ENCODE results near the gene WDR18.

Gene WDR18

GRCh38 chr19:1026783-1027649 lies 42.9 kb downstream of the WDR18 start:
- DNase-seq = no peak
- intact Hi-C loops (cut with DNase I) = no loop called here

GRCh38 chr19:1027650-1028061 lies 43.5 kb downstream of the WDR18 start:
- no peak for DNase-seq
- intact Hi-C loops (cut with DNase I) = no loop called here

- intact Hi-C loops (cut with DNase I) = no loop called here
- no peak for DNase-seq
Measured at GRCh38 chr19:1028062-1028926, 44.1 kb downstream of the WDR18 start.

GRCh38 chr19:1032264-1032867 lies 48.2 kb downstream of the WDR18 start:
- intact Hi-C loops (cut with DNase I) = no loop called here

GRCh38 chr19:1035998-1036621 lies 52.0 kb downstream of the WDR18 start:
- DNase-seq = no peak
- intact Hi-C loops (cut with DNase I) = no loop called here

More at GRCh38 chr19:1032264-1032867, 48.2 kb downstream of the WDR18 start:
- no peak for DNase-seq

- intact Hi-C loops (cut with DNase I) = no loop called here
- no peak for DNase-seq
Measured at GRCh38 chr19:1037621-1038064, 53.5 kb downstream of the WDR18 start.

GRCh38 chr19:1038978-1039645 lies 55.0 kb downstream of the WDR18 start:
- no peak for DNase-seq
- intact Hi-C loops (cut with DNase I) = no loop called here

- peak; percentile 95 to 100 (median 98) for DNase-seq
- intact Hi-C loops (cut with DNase I) = no loop called here
Measured at GRCh38 chr19:1039646-1040475, 55.7 kb downstream of the WDR18 start, which contains the start of gene ABCA7. Gene ABCA7 (plus strand): TSS chr19:1040107. CDS start chr19:1041362, 1,255 bp downstream.

GRCh38 chr19:1040476-1041271 lies 56.5 kb downstream of the WDR18 start:
- intact Hi-C loops (cut with DNase I) = no loop called here
- peak; percentile 86 to 97 (median 95) for DNase-seq

GRCh38 chr19:1041272-1041834 lies 57.2 kb downstream of the WDR18 start:
- intact Hi-C loops (cut with DNase I) = no loop called here
- no peak for DNase-seq

GRCh38 chr19:1041835-1042685 lies 57.9 kb downstream of the WDR18 start:
- no peak for DNase-seq
- intact Hi-C loops (cut with DNase I) = no loop called here

GRCh38 chr19:1042689-1043511 lies 58.8 kb downstream of the WDR18 start:
- intact Hi-C loops (cut with DNase I) = no loop called here
- DNase-seq = no peak
